Stimulated activated CD4-positive, alpha-beta T cell treated with anti-CD3 and anti-CD28 coated beads, TNF-alpha, amount 100 ng/mL, for 4 hours (primary cell): ENCODE data around the gene DIP2B.

Experiments used
- DNase-seq, 3 experiments: peaks; one replicate each; pipeline ENCODE4 v3.0.0-alpha.2; 2020; ENCODE audit warnings: low read depth in 3 of 3

Gene DIP2B

DNA sequence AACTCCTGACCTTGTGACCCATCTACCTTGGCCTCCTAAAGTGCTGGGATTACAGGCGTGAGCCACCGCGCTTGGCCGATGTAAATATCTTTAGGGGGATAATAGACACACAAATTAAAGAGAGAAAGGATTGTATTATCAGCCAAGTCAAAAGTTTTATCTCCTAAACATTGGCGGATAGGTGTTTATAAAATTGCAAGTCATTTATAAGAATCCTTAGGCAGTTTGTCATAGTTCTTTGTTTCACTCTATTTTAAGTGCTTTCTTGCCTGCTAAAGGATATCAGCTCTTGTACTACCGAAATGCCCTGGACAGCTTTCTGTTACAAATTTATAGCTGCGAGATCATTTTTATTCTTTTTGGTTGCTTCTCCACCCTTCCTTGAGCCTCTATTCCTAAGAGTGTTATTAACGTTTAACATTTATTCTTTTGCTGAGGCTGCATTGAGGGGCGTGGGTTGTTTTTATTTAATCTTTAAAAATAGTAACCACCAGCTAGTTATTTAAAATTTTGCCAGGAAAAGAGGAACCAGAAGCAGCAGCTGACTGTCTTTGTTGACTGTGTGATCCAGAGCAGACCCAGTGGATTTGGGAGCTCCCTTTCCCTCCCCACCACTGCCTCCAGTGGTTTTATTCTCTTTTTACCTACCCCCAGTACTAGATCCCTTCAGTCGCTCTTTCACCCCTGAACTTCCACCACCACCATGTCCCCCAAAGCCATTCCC, 106.4 kb downstream of the DIP2B start:
- DNase-seq, result no peak

DNA sequence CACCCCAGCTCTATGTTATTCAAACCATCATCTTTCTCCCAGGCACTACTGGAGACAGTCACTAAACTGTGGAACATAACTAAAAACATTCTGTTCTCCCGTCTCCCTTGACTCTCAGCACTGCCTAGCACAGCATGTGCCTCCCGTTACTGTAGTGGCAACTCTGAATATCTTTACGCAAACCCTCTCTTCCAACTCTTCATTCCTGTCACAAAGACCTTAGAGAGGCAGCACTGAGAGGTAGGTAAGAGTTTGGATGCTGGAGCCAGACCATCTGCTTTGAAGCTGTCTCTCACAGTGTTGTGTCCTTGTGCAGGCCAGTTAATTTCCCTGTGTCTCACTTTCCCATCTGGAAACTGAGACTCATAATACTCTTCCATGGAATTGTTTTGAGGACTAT, 108.1 kb downstream of the DIP2B start:
- DNase-seq, result no peak

DNA sequence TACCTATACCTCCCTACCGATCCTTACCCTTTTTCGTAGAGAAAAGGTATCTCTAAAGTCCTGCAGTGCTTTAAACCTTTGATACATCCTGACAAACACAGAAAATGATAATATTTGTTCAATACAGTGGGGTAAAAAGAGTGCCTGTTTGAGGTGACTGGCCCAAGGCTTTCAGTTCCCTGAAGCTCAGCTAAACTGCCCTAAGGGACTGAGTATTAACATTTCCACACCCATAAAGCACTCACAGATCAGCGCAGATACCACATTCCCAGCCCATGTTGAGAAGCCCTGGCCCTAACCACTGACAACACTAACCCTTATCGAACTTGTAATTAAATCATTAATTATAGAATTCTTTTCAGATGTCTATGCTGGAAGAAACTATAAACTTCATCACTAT, 108.7 kb downstream of the DIP2B start:
- no peak for DNase-seq

DNA sequence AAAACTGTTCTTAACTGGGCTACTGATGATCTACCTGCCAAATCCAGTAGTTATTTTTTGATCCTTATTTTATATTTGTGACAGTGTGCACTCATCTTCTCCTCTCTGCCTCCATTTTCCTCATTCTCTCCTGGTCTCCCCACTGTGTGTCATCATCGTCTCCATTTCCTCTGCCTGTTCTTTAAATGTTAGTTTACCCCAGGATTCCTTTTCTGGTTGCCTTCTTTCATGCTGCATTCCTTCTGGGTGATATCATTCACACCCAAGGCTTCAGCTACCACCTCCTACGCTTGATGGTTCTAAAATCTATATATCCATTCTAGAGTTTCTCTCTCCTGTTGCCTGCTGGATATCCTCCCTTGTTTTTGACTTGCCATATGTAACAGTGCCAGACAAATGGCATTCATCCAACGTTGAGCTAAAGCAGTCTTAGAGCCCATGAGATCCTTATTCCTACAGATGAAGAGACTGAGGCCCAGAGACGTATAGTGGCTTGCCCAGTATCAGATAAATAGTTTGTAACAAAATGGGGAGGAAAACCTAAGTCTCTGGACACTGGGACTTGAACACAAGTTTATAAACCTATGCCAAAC, 109.5 kb downstream of the DIP2B start:
- no peak for DNase-seq

DNA sequence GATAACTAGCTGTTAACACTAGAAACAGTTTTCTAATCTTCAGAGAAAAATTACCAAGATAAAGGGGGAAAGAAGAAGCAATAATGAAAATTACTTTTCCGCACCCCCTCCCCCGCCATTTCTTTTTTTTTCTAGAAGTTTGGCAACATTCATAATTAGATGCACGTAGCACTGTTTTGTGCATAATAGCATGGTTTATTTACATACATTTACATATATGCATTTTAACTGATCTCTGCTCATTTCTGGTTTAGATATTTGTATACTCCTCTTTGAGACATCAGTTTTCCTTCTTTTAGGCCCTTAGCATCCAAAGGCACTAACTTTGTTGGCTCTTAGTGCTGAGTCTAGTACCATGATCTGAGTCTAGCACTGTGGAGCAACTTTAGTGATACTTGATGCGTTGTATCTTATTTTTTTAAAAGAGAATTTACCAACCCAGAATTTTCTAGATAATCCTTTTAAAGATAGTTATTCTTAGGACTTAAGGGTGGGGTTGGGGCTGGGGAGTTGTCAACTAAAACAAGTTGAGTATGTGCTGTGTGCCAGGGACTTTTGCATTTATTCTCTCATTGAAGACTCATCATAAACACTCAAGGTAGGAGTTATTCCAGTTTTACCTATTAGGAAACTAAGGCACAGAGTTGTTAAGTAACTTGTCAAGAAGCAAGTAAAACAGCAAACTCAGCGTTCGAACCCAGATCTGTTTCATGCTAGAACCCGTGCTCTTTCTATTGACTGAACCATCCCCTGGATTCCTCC, 110.5 kb downstream of the DIP2B start:
- no peak for DNase-seq

DNA sequence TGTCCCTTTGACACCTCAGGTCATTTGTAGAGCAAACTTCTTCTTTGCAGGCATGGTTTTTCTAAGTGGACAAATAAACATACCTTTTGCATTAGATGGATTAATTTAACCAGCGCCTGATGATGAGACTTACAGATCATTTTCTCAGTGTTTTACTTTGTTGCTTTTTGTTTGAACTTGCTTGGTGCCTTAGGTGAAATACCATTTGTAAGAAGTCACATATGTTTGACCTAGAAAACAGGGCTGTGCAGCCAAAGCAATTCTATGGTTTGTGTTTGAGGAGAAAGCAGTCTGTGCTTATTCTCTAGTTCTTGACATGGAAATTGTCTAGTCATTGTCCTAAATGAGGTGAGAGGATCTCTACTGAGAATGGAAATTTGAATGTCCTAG, 111.1 kb downstream of the DIP2B start:
- DNase-seq, result no peak

DNA sequence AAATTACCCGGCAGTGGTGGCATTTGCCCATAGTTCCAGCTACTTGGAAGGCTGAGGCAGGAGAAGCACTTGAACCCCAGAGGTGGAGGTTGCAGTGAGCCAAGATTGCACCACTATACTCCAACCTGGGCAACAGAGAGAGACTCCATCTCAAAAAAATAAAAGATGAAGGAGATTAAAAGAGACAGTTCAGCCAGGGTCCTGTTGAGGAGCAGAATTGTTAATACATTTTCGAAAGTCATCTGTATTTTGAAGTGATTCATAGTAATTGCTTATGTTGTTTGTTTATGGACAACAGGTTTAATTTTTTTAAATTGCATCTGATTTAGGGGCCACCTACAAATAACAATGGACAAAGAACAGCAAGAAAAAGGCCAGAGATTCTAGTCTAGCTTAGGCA, 112.9 kb downstream of the DIP2B start:
- DNase-seq, result no peak

DNA sequence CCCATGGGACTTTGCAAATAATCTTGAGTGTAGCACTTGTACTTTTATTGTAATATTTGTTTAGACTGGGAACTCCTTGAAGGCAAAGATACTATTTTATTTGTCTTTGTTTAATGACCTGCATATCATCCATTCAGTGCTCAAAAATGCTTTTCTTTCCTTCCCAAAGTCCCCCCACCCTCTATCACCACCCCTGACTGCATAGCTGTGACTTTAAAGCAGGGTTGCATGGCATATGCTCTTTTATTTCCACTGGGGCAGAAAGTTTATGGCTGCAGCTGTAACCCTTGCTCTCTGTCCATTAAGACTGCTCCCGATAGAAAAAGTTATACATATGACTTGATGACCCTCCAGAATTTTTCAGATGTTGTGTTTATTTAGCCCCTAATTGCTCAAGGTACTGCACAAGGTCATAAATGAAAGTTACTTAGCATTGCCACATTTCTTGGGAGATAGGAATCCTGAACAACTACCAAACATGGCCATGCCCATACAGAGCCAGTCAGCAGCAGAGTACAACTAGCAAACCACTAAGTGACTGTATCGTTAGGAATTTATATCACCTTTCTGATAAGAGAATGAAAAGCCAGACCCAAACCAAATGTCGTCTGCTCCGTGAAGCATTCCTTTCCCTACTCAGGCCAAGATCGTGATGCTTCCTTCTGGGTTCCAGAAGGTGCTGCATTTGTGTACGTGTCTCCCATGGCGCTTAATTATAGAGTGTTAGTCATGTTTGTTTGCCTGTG, 114.3 kb downstream of the DIP2B start:
- no peak for DNase-seq

DNA sequence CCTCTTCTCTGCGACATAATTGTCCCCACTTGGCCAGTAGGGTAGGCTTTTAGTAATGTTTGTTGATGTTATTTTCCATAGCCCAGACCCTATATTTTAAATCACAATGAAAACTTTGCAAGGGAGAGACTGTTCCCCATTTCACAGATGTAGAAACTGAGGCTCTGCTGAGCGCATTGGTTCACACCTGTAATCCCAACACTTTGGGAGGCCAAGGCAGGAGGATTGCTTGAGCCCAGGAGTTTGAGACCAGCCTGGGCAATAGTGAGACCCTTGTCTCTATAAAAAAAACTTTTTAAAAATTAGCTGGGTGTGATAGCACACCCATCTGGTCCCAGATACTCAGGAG, 114.8 kb downstream of the DIP2B start:
- no peak for DNase-seq

DNA sequence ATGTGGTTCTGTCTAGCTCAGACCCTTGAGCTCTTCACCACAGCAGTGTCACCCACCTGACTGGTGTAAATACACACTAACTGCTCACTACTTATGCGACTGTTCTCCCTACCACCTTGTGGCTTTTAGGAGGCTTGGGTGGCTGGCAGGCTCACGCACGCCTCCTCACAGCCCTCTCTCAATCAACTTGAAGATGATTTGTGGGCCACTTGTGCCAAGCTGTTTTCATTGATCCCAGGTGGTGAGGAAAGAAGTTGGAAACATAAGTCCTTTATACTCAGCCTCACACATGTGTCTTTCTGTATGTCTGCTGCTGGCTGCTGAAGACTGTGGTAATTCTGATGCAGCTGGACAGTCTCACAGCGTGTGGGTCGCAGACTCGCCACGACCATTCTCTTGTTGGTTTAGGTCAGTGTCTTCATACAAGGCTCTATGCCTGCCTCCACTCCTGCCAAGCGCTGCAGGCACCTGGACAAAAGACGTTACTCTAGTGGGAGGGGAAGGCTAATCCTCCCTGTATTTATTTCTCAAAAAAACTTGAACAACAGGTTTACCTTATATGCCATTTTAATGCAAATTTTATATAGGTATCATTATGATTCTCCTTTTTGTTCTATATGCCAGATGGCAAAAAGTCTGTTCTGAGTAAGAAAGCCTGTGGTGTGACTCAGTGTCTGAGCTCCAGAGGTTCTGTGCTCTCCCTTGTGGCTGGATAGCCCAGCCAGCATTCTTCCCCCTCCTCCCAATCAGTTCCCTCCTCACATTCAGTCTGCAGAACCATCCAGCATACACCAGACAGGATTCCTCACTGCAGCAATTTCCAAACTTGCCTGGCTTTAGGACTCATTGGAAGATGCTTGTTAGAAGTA, 115.6 kb downstream of the DIP2B start:
- DNase-seq, result no peak

DNA sequence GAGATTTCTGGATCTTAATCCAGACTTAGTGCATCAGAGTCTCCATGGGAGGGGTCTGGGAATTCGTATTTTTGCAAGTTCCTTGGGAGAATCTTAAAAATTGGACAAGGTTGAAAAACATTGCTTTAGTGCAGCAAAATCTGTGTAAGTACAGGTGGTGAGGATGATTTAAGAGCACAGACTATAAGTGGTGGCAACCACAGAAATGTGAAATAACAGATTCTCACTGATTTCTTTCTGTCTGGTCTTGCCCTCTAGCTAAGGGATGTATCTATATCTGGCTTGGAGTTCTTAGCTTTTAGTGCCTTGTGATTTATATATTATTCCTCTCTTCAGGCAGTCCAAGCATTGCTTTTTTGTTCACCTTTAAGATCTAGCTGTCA, 116.2 kb downstream of the DIP2B start:
- DNase-seq, result no peak

DNA sequence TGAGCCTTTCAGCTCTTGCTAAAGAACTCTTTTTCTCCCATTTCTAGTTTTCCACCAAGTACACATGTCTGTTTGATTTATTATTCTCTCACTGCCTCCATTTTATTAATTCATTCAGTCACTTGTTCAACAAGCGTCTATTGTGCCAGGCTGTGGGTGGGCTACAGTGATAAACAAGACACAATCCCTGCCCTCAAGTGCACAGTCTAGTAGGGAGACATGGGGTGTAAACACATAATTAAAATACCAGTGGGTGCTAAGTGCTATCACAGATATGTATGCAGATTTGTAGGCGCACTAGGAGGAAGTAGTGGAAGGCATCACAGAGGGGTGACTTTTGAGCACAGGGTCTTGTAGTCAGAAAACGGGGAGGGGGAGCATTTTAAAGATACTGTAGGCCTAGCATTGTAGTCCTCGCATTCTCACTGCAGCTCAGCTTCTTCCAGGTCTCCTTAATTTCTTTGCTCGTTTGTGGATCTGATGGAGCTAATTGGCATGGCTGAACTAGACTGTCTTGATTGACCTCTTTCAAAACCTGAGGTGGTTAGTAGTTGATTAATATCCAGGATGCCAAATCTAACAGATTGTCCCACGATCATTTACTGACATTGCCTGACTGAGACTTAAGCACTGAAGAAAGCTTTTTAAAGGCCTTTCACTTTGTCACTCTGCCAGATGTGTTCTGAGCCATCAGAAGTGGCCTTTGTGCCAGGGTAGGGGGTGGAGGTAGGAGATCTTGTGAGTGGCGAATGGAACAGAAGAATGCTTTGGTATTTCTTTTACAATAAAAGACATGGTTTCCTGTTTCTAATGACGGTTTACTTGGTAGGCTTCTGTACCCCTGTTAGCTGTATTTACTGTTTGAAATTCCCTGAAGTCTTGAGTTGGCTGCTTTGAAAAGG, 116.9 kb downstream of the DIP2B start:
- DNase-seq, result no peak

DNA sequence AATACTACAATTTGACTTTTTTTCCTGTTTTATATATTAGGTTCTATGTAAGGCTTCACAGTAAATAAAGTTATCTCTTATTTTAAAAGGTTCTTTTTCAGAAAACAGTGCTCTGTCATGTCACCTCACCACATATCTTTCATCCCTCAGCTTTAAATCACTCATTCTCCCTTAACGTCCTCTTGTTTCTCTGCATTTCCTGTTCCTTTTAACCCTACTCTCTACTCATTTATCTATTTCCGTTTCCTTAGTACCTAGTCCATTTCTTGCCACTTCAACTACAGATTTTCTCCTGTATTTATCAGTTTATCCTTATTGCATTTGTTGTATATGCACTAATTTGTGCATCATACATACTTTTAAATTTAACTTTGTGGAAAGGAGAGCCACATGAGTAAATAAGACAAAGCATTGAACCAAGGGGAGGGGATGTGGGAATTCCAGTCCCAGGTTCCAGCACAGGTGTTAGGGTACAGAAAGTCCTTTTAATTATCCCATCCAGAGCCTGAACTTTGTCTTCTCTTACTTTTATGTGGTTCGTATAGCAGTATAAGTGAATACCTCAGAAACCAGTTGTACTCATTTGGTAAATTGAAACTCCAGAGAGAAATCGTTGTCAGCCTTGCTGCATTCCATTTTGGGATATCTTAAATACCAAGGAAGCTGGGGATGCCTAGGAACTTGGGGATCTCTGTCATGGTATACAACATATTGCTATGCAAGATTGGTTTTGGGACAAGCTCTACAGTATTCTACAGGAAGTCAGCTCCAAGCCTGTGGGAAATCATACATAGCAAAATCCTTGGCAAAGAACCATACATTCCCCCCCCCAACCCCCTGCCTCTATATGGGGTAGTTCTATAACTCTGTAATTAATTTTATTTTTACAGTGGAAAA, 120.5 kb downstream of the DIP2B start:
- no peak for DNase-seq

DNA sequence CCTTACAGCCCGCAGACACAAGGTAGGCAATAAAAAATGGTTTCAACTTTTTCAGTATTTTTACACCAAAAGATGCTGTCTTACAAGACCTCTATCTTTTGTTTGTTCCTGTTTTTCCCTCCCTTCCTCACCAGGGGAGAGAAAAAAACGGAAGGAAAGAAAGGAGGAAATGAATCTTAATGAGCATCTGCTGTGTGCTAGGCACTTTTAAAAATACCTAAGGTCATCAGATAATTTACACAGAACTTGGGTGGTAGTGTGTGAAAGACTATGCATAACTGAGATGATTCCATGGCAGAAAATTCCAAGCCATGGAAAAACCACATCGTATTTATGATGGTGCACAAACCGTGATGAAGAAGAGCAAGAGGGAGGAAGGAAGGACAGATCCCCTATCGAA, 121.2 kb downstream of the DIP2B start:
- no peak for DNase-seq

DNA sequence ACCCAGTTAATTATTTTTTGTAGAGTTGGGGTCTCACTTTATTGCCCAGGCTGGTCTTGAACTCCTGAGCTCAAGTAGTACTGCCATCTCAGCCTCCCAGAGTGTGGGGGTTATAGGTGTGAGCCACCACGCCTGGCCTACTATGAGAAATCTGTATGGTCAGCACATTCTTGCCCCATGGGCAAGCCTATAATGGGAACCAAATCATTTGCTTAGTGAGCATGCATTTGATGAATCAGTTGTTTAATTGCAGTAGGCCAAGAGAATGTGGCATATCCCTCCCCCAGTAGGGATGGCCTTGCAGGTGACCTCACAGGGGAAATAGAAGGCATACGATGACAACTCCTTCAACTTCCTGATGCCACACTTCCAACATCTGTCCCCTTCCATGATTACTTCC, 122.7 kb downstream of the DIP2B start:
- no peak for DNase-seq

DNA sequence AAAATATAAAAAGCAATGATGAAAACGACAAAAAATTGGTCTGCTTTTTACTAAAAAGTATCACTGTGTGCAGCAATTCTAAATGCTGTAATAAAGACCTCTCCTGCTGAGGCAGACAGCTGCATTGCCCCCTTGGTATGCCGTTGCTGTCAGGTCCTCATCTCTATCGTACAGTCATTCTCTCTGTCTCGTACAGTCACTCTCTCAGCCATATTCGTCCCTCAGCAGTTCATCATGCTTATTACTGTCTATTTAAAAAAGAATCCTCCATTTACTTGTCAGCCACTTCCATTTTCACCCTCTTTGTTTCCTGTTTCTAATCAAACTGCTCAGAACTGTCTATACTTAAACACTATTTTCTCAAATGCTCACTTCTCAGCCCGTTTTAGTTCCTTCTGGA, 123.6 kb downstream of the DIP2B start:
- DNase-seq, result no peak

DNA sequence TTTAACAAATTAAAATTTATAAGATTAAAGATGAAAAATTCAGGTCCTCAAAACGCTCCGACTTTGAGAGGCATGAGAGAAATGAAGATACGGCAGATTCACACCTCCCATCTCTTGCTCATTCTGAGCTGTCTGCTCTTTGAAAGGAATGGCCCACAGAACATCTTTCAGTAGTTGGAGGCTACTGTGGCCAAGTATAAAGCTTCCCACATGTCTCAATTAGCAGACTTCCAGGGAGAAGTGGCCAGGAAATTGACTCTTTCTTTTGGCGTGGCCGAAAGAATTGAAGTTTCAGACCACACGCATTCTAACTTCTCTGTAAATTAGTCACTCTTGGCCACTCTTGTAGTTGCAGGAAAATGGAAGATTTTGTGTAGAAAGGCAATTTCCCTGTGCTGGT, 129.2 kb downstream of the DIP2B start:
- no peak for DNase-seq

DNA sequence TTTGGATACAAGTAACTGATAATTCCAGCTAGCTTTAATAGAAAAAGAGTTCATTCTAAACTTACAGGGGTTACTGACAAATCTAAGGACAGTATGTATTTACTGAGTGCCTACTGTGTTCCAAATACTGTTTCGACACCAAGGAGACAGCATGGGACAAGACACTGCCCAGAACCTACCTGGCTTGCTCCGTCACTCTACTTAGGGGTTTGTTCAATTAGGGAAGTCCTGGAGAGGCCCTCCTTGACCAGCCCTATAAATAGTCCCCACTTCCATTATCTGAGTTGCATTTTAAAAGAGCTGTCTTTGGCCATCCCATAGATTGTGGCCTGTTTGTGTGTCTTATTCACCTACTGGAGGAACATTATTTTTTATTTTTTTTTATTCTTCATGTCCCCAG, 129.6 kb downstream of the DIP2B start:
- no peak for DNase-seq

DNA sequence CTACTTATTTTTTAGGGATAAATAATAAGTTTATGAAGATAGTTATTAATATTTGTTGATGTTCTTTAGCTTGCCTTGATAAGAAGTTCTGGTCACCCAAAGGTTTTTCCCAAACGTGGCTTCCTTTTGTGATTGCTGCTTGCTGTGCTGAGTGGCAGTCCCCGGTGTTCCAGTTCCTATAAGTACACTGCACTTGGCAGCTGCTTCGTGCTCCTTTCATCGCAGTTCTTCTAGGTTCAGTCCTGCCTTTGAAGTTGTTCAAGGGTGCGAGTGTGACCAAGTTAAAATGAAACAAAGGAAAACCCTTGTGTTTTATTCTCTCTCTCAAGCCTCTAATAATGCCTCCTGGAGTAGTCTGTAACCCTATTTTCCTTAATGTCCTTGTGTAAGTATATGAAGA, 130.6 kb downstream of the DIP2B start:
- no peak for DNase-seq

DNA sequence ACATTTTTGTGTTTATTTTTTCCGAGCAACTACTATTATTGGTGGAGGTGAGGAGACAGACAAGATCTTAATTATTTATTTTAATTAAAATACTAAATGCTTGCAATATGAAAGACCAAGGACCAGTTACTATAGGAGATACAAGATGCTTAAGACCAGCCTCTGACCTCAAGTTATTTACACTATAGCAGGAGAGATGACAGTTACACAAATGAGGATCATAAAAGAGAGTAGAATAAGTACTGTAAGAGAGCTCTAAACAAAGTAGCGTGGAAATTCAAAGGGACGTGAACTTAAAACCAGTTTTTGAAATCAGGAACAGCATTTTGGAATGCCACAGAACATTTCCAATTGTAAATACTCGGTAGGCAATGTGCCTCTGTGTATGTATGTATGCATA, 131.1 kb downstream of the DIP2B start:
- no peak for DNase-seq
